ENCODE data around the gene IKZF1.

- TF ChIP-seq MAFK (IDR thresholded peaks at IDR 0.05; ENCODE audit: partially characterized antibody) (no peak), REST (IDR thresholded peaks at IDR 0.05) (no peak), RCOR1 (IDR thresholded peaks at IDR 0.05; ENCODE audit: low read depth, low read length) (no peak), JUNB (IDR thresholded peaks at IDR 0.05) (no peak), CTCF (IDR thresholded peaks at IDR 0.05) (no peak), SMC3 (IDR thresholded peaks at IDR 0.05) (no peak), EP300 (IDR thresholded peaks at IDR 0.05) (no peak), PBX3 (IDR thresholded peaks at IDR 0.05) (no peak), POLR2A (IDR thresholded peaks at IDR 0.05; ENCODE audit: low read length) (no peak), EHMT2 (IDR thresholded peaks at IDR 0.05; ENCODE audit: low read depth) (no peak), HDAC2 (IDR thresholded peaks at IDR 0.05) (no peak), TP53 (CRISPR knock-in tag; IDR thresholded peaks at IDR 0.05) (no peak), E2F6 (IDR thresholded peaks at IDR 0.05; ENCODE audit: borderline replicate concordance, low read depth) (no peak)
These were observed 62.6 kb downstream of the IKZF1 start for GRCh38 chr7:50367100-50367499.
